HFF-Myc (cell line): ENCODE measurements around the gene POLR3E.

Source experiments
- DNase-seq: peaks from one replicate; pipeline ENCODE4 v3.0.0-alpha.2; 2011; ENCODE audit warnings: low read depth; ENCODE audit errors: extremely low read depth
- H3K4me3 ChIP-seq: replicated peaks from 2 replicates; pipeline ENCODE4 v1.5.1; 2011; ENCODE audit warnings: low read depth, mild to moderate bottlenecking, control low read depth, low read length
- CTCF ChIP-seq: IDR thresholded peaks from 2 replicates; pipeline ENCODE4 v1.5.1; 2012; ENCODE audit warnings: mild to moderate bottlenecking, low read depth, low read length, control low read depth; ENCODE audit errors: missing control alignments

POLR3E gene

GRCh38 chr16:22291020-22291419 is 6.2 kb upstream of the POLR3E start:
- DNase-seq = no peak

GRCh38 chr16:22291860-22292318 is 5.3 kb upstream of the POLR3E start:
- no peak for DNase-seq
- no peak overlapping the region for H3K4me3 ChIP-seq
- no peak for TF ChIP-seq CTCF

More at GRCh38 chr16:22291020-22291419, 6.2 kb upstream of the POLR3E start:
- no peak for TF ChIP-seq CTCF
- no peak overlapping the region for H3K4me3 ChIP-seq

- TF ChIP-seq CTCF = no peak
- DNase-seq = no peak
- H3K4me3 ChIP-seq = no peak overlapping the region
These were observed 4.9 kb upstream of the POLR3E start for GRCh38 chr16:22292320-22292719.

- no peak overlapping the region for H3K4me3 ChIP-seq
- no peak for TF ChIP-seq CTCF
- no peak for DNase-seq
These were observed 3.8 kb upstream of the POLR3E start for GRCh38 chr16:22293137-22294106.

GRCh38 chr16:22296225-22297113 is 740 bp upstream of the POLR3E start:
- no peak for TF ChIP-seq CTCF
- no peak for DNase-seq

GRCh38 chr16:22297871-22298733 is 893 bp downstream of the POLR3E start:
- DNase-seq = peak; percentile 83
- no peak for TF ChIP-seq CTCF
- peak overlapping the region; percentile 79 for H3K4me3 ChIP-seq

More at GRCh38 chr16:22296225-22297113, 740 bp upstream of the POLR3E start:
- H3K4me3 ChIP-seq = peak overlapping the region; percentile 79
